OCI-M2 (cell line): ENCODE data around the gene SLC6A9.

ENCODE experiments used
- DNase-seq: peaks from one replicate; lab custom pipeline; 2025; ENCODE audit not compliant: unreplicated experiment; lab: John Stamatoyannopoulos, UW

SLC6A9 gene

GRCh38 chr1:44029911-44030604 lies 1.2 kb downstream of the SLC6A9 start:
- peak; percentile 31 for DNase-seq

GRCh38 chr1:44029260-44029910 lies 1.9 kb downstream of the SLC6A9 start:
- no peak for DNase-seq

- no peak for DNase-seq
Observed at GRCh38 chr1:44027320-44027719, 3.9 kb downstream of the SLC6A9 start.

GRCh38 chr1:44025816-44026215 lies 5.4 kb downstream of the SLC6A9 start:
- DNase-seq: no peak

- DNase-seq: no peak
Observed at GRCh38 chr1:44024903-44025525, 6.2 kb downstream of the SLC6A9 start.

- no peak for DNase-seq
Observed at GRCh38 chr1:44024031-44024902, 7.0 kb downstream of the SLC6A9 start.

GRCh38 chr1:44021581-44022321 lies 9.5 kb downstream of the SLC6A9 start:
- DNase-seq: no peak

- DNase-seq: no peak
Observed at GRCh38 chr1:44021156-44021555, 10.1 kb downstream of the SLC6A9 start.

- DNase-seq: no peak
Observed at GRCh38 chr1:44020464-44020863, 10.8 kb downstream of the SLC6A9 start.

- DNase-seq: no peak
Observed at GRCh38 chr1:44019466-44019948, 11.8 kb downstream of the SLC6A9 start.

GRCh38 chr1:44016890-44017400 lies 14.3 kb downstream of the SLC6A9 start:
- DNase-seq: no peak

- no peak for DNase-seq
Observed at GRCh38 chr1:44016041-44016889, 15.0 kb downstream of the SLC6A9 start.

- no peak for DNase-seq
Observed at GRCh38 chr1:44015206-44015605, 16.1 kb downstream of the SLC6A9 start.

- no peak for DNase-seq
Observed at GRCh38 chr1:44014365-44015104, 16.7 kb downstream of the SLC6A9 start.

- DNase-seq: no peak
Observed at GRCh38 chr1:44013949-44014348, 17.3 kb downstream of the SLC6A9 start.

GRCh38 chr1:44012941-44013609 lies 18.2 kb downstream of the SLC6A9 start:
- no peak for DNase-seq

- no peak for DNase-seq
Observed at GRCh38 chr1:44012404-44012803, 18.9 kb downstream of the SLC6A9 start.

GRCh38 chr1:44010935-44011471 lies 20.3 kb downstream of the SLC6A9 start:
- no peak for DNase-seq
